Activated T-cell treated with anti-CD3 and anti-CD28 coated beads for 1 hour (primary cell): ENCODE measurements around the gene PIF1.
A peak's percentile ranks its signal among the peaks of the same experiment; 100 is the strongest.

Source experiments
- DNase-seq: peaks from one replicate; pipeline ENCODE4 v3.0.0-alpha.2; 2020; ENCODE audit warnings: low read depth

The PIF1 gene

GRCh38 chr15:64825431-64826294, at the start of gene PIF1:
PIF1 (minus strand) TSS chr15:64825647; CDS start chr15:64824335, 1,312 bp downstream.
- peak; percentile 68 for DNase-seq

GRCh38 chr15:64870353-64870752, 44.9 kb upstream of the PIF1 start:
- no peak for DNase-seq

- DNase-seq = no peak
These were observed 44.1 kb upstream of the PIF1 start for GRCh38 chr15:64869501-64869900.

- DNase-seq = no peak
These were observed 40.6 kb upstream of the PIF1 start for GRCh38 chr15:64865998-64866520.

- no peak for DNase-seq
These were observed 39.9 kb upstream of the PIF1 start for GRCh38 chr15:64865126-64865997.

- DNase-seq = no peak
These were observed 38.6 kb upstream of the PIF1 start for GRCh38 chr15:64864068-64864467.

GRCh38 chr15:64862408-64862807, 37.0 kb upstream of the PIF1 start:
- no peak for DNase-seq

- DNase-seq = no peak
These were observed 36.5 kb upstream of the PIF1 start for GRCh38 chr15:64861960-64862359.

GRCh38 chr15:64861331-64861730, 35.9 kb upstream of the PIF1 start:
- no peak for DNase-seq

GRCh38 chr15:64859226-64859625, 33.8 kb upstream of the PIF1 start:
- DNase-seq = no peak

GRCh38 chr15:64858021-64858575, 32.7 kb upstream of the PIF1 start:
- no peak for DNase-seq

- DNase-seq = no peak
These were observed 32.0 kb upstream of the PIF1 start for GRCh38 chr15:64857421-64857820.

GRCh38 chr15:64856429-64857145, 31.1 kb upstream of the PIF1 start:
- no peak for DNase-seq

- DNase-seq = no peak
These were observed 29.9 kb upstream of the PIF1 start for GRCh38 chr15:64855205-64855975.

- DNase-seq = no peak
These were observed 29.1 kb upstream of the PIF1 start for GRCh38 chr15:64854526-64854925.

GRCh38 chr15:64854041-64854440, 28.6 kb upstream of the PIF1 start:
- no peak for DNase-seq

GRCh38 chr15:64851503-64851840, 26.0 kb upstream of the PIF1 start:
- DNase-seq = no peak

- no peak for DNase-seq
These were observed 25.5 kb upstream of the PIF1 start for GRCh38 chr15:64850778-64851502.

- DNase-seq = no peak
These were observed 22.6 kb upstream of the PIF1 start for GRCh38 chr15:64847876-64848716.
